ENCODE measurements around the gene CNEP1R1. TPM values are rescaled to one million over a fixed set of nuclear protein-coding genes. Genes with fewer than 3 reads are reported as not detected.

Gene CNEP1R1
- total RNA-seq, 1 experiment from 2014 or later, result 14.6 TPM

- no TSS peak for BruUV-seq (replicated peaks)
- H2AFZ ChIP-seq (ENCODE audit: low read depth, low read length, poor library complexity, severe bottlenecking), result no peak overlapping the region
- ChIA-PET POLR2A (no interaction called here), RAD21 (ENCODE audit: low non-redundant PET in 1 of 2, low total read pairs in 2 of 2, uncharacterized antibody in 2 of 2, unreplicated experiment in 2 of 2) (no interaction called here), CTCF (interaction anchor here (0.6 kb wide), 1 partner anchor 34 kb away, joined by 5 read pairs; no protein-coding TSS in a partner anchor)
- no peaks in the 10 kb centered on the region for H3K79me2 ChIP-seq (ENCODE audit: insufficient read depth, low read length)
- H3K27me3 ChIP-seq (ENCODE audit: insufficient read depth, low read length), result no peaks in the 10 kb centered on the region
- H3K4me2 ChIP-seq (ENCODE audit: low read length), result no peak overlapping the region
- peaks cover 0 to 5% of the 10 kb centered on the region in 2 experiments; a peak in 1 of 4 replicates for H3K9me3 ChIP-seq (ENCODE audit: control insufficient read depth in 1 of 2, insufficient read depth in 1 of 2, low read depth in 1 of 2, low read length in 2 of 2)
- H3K36me3 ChIP-seq (ENCODE audit: control insufficient read depth in 1 of 2, insufficient read depth in 2 of 2, low read length in 2 of 2), result no peaks in the 10 kb centered on the region
- H3K4me1 ChIP-seq (ENCODE audit: control insufficient read depth in 1 of 2, insufficient read depth in 2 of 2, low read length in 2 of 2), result no peaks in the 10 kb centered on the region
- H3K4me3 ChIP-seq (replicated peaks in 1 of 2; ENCODE audit: low read depth in 1 of 2, low read length in 2 of 2), result no peak overlapping the region
- no peak overlapping the region for H3K9ac ChIP-seq (ENCODE audit: low read length)
- TF ChIP-seq POLR2AphosphoS5 (IDR thresholded peaks at IDR 0.05; ENCODE audit: low read depth, low read length), result no peak
- no peak for TF ChIP-seq CTCF (IDR thresholded peaks at IDR 0.05 in 2 of 3, conservative IDR thresholded peaks at IDR 0.05 in 1 of 3; ENCODE audit: borderline replicate concordance in 1 of 3, insufficient read depth in 1 of 3, low read depth in 2 of 3, low read length in 2 of 3)
- no peak for TF ChIP-seq SIN3A (IDR thresholded peaks at IDR 0.05; ENCODE audit: low read depth)
- TF ChIP-seq YY1 (IDR thresholded peaks at IDR 0.05; ENCODE audit: extremely low read depth, insufficient replicate concordance, low read depth, low read length), result no peak
- TF ChIP-seq FOSL1 (IDR thresholded peaks at IDR 0.05; ENCODE audit: low read depth), result no peak
- no peak for TF ChIP-seq CBX3 (IDR thresholded peaks at IDR 0.05; ENCODE audit: low read depth)
- TF ChIP-seq EZH2phosphoT487 (IDR thresholded peaks at IDR 0.05; ENCODE audit: borderline replicate concordance), result no peak
- TF ChIP-seq CEBPB (IDR thresholded peaks at IDR 0.05; ENCODE audit: low read depth), result no peak
- TF ChIP-seq RAD21 (IDR thresholded peaks at IDR 0.05; ENCODE audit: low read depth), result no peak
- TF ChIP-seq REST (IDR thresholded peaks at IDR 0.05; ENCODE audit: low read depth), result no peak
- TF ChIP-seq ATF3 (IDR thresholded peaks at IDR 0.05), result no peak
- no peak for TF ChIP-seq POLR2A (IDR thresholded peaks at IDR 0.05; ENCODE audit: borderline replicate concordance, extremely low read depth, insufficient read depth, insufficient read length)
- no peak overlapping the region for H3K27ac ChIP-seq (ENCODE audit: low read depth, low read length)
- no peaks in the 10 kb centered on the region for H4K20me1 ChIP-seq (ENCODE audit: insufficient read depth)
- intact Hi-C loops (cut with micrococcal nuclease), result no loop called here
- H3K9me2 ChIP-seq (ENCODE audit: insufficient read depth), result no peaks in the 10 kb centered on the region
- no peak for ATAC-seq
- no peak for DNase-seq (ENCODE audit: low read depth, low spot score)
These were observed 33.2 kb downstream of the CNEP1R1 start for GRCh38 chr16:50058091-50058771.

Data from HCT116 (cell line).